Fibroblast of pulmonary artery (primary cell): Measurements from ENCODE around the gene ANGPTL8.

Source experiments
- DNase-seq: peaks from one replicate; pipeline ENCODE4 v3.0.0-alpha.2; 2010; ENCODE audit warnings: low read depth
- H3K4me3 ChIP-seq: replicated peaks from 2 replicates; pipeline ENCODE4 v1.5.1; 2011; ENCODE audit warnings: low read depth, mild to moderate bottlenecking, control low read depth, low read length, moderate library complexity
- CTCF ChIP-seq: IDR thresholded peaks from 2 replicates; pipeline ENCODE4 v1.5.1; 2011; ENCODE audit warnings: mild to moderate bottlenecking, control low read depth, low read length, inconsistent platforms; ENCODE audit errors: missing control alignments

ANGPTL8 gene

GRCh38 chr19:11236324-11237301 lies 2.8 kb upstream of the ANGPTL8 start:
- no peak overlapping the region for H3K4me3 ChIP-seq
- TF ChIP-seq CTCF, result no peak
- no peak for DNase-seq

GRCh38 chr19:11237321-11237720 lies 2.1 kb upstream of the ANGPTL8 start:
- DNase-seq, result no peak
- no peak overlapping the region for H3K4me3 ChIP-seq
- no peak for TF ChIP-seq CTCF

DNA sequence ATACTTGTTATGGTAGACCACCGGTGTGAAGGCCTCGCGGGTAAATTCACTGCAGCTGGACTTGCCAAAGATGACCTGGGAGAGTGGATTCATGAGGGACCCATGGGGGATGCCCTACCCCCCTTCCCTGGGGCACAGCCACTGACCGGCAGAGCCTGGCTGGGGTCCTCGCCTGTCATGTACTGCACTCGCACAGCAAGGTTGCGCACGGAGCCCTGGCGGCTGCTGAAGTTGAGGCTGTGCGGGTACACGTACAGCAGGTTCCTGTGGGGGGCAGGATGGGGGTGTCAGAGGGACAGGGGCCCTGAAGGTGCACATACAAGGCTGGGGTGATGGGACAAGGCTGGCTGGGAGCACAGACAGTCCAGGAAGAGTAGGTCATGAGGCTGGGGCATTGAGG lies 1.4 kb upstream of the ANGPTL8 start:
- no peak overlapping the region for H3K4me3 ChIP-seq
- DNase-seq, result no peak
- no peak for TF ChIP-seq CTCF

DNA sequence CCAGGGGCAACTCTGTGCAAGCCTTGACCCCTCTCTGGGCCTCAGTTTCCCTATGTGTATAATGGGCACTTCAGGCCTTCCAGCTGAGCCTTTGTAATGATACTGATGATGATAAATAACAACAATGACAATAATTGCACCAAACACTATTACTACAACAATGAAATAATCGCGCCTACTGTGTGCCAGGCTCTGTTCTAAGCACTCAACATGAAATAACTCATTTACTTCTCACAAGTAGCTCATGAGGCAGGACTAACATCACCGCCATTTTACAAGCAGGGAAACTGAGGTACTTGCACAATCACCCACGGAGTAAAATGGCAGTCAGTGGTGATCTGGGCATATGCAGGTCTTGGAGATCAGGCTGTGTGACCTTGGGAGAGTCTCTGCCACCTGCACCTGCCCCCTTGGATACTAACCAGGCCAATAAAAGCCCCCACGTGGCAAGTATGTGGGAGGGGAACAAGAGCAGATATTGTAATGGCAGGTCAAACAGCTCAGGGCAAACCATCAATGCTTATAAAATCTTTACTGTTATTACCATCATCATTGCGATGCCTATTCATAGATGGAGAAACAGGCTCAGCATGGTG lies 540 bp upstream of the ANGPTL8 start:
- DNase-seq, result no peak
- no peak overlapping the region for H3K4me3 ChIP-seq
- no peak for TF ChIP-seq CTCF

- no peak overlapping the region for H3K4me3 ChIP-seq
- TF ChIP-seq CTCF, result no peak
- DNase-seq, result no peak
Measured at GRCh38 chr19:11240008-11240444, 607 bp downstream of the ANGPTL8 start.

- no peak for TF ChIP-seq CTCF
- H3K4me3 ChIP-seq, result no peak overlapping the region
- DNase-seq, result no peak
Measured at GRCh38 chr19:11242025-11242424, 2.6 kb downstream of the ANGPTL8 start.
